ELR (cell line): ENCODE data around the gene FUT8.

ENCODE experiments used
- DNase-seq: peaks from one replicate; pipeline ENCODE4 v3.0.0-alpha.2; 2015; ENCODE audit warnings: low read depth

The FUT8 gene

DNA sequence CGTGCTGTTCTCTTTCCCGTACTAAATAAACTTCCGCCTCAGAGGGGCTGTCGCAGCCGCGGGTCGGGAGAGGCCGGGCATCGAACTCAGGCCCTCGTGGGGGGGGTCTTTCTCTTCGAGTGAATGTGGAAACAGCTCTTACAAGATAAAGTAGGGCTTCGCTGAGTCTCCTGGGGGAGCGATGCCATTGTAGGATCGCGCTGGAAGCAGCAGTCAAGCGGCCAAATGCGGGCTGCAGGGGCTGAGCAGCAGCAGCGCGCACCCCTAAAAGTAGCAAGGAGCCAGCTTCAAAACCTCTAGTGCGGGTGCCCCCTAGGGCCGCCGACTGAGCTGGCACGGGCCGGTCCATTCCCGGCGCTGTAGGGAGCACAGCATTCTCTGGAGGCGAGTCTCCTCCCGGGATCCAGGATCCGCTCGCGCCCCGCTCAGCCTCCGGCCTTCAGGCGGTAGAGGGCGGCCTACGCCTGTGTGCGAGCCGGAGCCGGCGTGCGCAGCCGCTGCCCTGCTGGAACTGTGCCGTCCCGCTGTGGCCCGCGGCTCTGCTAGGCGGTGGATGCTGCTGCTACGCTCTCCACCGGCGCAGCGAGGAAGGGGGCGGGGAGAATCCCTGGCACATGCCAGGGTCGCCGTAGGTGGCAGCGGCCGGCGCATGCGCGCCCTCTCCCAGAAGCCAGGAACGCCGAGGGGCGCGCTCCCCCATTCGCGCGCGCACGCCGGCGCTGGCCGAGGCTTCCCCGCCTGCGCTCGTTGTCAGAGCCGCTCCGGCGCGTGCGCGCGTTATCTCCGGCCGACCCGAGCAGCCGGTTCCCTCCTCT is at the start of gene FUT8:
Gene FUT8, plus strand, starts transcription at position 699 of the 815 bp plus-strand sequence. CDS start 148,834 bp downstream, outside the sequence.
- DNase-seq: peak; percentile 94

DNA sequence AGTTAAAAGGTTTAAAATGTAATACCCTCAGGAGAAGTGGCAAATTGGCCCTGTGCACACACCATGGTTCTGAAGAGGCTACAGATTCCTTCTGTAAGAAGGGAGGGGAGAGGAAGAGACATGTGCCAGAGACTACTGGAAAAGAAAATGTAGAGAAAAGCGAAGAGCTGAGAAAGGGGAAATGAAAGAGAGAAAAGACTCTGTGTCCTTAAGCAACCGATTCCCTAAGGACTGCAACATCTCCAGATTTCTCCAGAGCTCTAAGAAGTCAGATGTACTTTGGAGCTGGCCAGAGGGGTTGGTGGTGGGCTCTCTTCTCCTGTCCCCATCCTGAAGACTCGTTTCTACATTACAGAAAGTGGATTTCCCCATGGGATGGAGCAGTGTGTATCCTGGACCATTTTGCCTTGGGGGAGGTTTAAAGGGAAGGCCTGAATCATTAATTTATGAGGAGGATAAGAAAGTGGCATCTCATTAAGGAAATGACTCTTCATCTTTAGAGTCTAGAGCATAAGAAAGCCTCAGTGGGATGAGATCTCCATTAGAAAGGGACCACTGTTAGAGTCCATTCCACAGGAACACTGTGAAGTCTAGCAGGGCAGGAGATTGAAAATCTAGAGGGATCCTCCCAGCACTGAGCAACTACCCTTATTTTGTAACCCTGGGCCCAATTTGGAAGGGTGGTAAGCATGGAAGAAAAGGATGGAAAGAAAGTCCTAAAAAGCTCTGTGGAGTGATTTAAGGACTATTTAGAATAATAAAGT is 45.5 kb upstream of the FUT8 start:
- no peak for DNase-seq

DNA sequence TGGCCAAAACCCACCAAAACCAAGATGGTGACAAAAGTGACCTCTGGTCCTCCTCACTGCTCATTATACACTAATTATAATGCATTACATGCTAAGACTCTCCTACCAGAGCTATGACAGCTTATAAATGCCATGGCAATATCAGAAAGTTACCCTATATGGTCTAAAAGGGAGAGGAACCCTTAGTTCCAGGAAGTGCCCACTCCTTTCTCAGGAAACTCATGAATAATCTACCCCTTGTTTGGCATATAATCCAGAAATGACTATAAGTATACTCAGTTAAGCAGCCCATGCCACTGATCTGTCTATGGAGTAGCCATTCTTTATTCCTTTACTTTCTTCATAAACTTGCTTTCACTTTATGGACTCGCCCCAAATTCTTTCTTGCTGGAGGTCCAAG is 43.0 kb upstream of the FUT8 start:
- DNase-seq: no peak

DNA sequence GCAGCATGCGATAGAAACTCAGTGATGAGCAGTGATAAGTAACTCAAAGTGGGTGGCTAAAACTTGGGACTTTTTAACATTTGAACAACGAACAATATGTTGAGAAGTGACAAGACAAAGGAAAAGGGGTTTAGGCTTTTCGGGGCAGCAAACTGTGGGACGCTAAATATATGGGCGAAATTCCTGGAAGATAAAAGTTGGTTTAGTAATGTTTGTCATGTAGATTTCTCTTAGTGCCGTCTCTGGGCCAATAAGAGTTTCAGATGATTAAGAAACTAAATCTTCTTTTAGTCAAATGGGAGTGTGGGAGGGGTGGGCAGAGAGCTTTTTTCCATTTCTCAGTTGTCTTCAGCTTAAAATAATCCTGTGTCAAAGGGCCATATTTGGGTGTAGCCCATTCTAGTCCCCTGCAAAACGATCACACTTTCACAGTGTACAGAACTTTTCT is 41.7 kb upstream of the FUT8 start:
- DNase-seq: no peak

DNA sequence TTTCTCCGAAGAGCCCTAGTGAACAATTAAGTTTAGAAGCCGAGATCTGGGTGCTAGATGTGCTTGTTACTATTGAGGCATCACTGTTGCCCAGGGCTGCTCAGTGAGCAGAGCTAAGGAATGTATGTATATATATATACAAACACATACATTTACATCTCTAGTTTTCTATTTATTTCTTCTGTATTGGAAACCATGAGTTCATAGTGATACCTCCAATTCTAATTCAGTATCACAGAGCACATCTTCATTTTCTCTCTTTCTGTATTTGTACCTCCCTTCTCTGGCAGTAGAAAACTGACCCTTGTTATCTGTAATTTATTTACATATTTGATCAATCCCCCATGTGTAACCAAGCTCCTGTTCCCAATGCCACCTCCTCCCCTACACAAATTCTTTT is 40.7 kb upstream of the FUT8 start:
- no peak for DNase-seq

DNA sequence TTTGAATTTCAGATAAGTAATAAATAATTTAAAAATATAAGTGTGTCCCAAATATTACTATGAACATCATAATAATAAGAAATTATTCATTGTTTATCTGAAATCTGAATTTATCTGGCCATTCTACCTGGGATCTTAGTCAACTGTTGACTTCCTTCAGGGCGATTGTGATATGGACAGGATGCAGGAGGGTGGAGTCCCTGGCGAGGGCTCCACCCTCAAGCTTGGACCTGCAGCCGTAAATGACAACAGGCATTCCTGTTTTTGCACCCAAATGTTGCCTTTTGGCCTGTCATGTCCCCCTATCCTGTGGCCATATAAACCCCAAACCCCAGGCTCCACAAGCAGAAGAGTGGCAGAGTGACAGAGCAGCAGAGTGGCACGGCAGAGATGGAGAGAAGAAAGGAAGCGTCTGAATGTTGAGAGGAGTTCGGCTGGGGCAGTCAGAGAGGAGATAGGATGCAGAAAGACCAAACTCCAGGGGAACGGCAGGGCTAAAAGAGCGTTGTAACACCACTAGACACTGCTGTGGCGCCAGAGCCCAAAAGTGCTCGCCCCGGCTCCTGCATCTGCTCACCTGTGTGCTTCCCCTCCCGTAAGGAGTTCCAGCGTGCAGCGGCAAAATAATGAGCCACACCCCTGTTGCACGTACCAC is 39.4 kb upstream of the FUT8 start:
- DNase-seq: no peak

DNA sequence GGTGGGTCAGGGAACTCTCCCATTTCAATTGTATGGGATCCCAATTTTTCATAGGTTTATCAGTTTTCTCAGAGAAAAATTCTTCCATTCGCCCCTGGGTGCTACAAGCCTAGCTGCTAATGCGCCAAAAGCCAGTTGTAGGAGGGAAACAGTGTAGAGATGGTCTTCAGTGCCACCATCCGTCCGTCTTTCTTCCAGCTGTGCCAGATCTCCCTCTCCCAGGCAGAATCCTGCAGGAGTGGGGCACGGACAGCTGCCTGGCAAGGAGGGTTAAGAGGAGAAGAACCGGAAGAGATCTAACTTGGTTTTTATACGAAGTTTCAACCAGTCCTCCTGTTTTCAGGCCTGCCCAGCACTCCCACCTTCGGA is 38.9 kb upstream of the FUT8 start:
- no peak for DNase-seq

DNA sequence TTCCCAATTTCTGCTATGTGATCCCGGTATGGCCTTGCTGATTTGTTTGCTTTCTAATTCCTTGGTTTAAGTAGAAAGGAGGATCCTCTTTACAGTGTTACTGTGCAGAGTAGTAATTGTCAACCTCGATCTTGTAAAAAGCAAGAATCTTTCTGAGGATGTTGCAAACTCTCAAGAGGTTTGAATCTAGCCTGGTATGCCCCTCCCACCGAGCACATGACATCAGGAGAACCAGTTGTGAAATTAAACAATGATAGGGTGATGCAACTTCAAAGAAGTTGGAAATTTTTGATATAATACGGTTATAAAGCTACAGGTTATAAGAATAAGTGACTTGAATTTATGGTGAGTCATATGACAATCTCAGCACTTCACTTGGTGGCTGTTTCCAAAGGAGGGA is 35.0 kb upstream of the FUT8 start:
- DNase-seq: no peak

DNA sequence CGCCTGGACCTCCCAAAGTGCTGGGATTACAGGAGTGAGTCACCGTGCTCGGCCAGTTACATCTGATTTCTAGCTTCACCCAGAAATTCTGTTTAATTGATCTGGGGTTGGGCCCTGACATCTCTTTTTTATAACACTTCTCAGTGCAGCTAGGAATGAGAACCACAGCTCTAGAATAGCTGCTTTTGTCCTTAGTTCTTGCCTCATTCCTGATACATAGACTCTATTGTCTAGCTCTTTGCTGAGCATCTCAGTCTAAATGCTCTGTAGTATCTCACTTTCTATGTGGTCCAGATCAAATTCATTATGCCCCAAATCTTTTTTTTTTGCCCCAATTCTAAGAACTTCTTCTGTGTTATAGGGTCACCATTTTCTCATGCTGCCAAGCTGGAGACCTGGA is 29.9 kb upstream of the FUT8 start:
- no peak for DNase-seq

DNA sequence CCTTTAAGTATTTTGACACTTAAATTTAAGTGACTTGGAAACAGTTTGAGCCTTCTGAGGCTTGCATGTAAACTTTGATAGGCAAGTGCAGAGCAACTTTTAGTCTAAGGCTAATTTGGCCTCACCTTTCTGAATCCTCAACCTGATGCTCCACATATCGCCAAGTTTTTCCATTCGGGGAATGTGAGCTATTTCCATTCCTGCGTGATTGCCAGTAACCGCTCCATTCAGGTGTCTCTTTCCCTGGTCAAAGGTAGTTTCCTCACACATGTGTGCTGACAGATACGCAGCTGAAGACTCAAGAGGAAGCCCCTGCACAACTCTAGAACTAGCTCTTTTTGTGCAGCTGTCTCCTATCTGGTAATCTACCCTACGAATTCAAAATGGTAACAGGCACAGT is 25.4 kb upstream of the FUT8 start:
- no peak for DNase-seq

DNA sequence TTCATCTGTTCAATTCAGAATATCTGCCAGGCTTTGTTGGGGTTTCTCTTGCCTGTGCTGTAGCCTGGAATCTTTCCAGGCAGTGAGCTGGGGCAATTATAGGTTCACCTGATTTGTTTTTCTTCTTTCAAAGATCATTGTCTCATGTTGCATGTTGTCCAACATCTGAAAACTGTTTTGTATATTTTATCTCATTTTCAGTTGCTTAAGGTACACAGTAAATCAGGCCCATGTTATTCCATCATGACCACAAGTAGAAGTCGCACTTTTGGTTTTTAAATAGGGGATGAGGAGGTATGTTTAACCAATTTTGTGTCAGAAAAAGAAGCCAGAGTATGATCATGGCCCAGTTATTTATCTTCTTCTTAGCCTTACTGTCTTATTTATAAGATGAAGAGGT is 24.9 kb upstream of the FUT8 start:
- DNase-seq: no peak

DNA sequence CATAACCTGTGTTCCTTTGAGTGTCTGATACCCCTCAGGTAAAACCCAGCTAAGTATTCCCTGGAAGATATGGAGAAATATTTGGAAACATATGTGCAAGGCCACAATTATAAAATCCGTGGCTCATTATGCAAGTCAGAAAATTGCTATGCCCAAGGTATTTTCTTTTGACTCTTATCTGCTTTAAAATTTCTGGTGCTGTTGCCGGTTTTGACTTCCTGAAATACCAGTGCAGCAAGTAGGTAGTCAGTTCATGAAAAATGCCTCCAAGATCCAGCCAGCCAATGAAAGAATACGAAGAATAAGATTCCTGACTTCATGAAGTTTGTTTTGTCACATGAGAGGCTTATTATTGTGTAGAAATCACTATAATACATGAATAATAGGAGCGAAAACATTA is 20.2 kb upstream of the FUT8 start:
- DNase-seq: no peak

DNA sequence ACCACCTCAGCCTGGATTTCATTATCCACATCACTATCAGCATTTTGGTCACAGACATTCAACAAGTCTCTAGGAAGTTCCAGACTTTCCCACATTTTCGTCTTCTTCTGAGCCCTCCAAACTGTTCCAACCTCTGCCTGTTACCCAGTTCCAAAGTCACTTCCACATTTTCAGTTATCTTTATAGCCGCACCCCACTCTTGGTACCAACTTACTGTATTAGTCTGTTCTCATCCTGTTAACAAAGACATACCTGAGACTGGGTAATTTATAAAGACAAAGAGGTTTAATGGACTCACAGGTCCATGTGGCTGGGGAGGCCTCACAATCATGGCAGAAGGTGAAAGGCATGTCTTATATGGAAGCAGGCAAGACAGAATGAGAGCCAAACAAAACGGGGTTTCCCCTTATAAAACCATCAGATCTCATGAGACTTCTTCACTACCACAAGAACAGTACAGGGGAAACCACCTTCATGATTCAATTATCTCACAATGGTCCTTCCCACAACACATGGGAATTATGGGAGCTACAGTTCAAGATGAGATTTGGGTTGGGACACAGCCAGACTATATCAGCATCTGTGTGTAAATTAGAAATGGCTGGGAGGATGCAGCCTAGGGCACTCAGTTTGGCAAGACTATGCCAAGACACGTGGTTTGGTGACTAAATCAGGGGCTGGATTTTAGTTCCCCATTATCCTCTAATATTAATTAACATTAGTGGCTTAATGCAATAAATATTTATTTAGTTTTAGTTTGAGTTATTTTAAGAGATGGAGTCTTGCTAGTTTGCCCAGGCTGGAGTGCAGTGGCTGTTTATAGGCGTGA is 16.2 kb upstream of the FUT8 start:
- no peak for DNase-seq

DNA sequence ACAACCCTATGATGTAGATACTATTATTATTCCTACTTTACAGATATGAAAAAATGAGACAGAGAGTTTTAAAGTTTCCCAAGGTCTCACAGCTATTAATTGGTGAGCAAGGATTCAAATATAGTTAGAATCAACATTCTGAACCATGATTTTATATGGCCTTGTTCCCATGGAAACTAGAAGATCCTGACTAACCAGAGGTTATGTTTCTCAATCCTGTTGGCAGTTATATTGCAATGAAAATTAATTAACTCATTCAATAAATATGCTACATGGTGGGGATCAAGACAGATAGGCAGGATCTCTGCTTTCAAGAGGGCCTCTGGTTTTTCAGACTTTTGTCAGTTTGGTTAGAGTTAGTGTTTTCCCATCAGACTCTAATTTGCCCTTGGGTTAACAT is 9.3 kb upstream of the FUT8 start:
- peak; percentile 27 for DNase-seq

DNA sequence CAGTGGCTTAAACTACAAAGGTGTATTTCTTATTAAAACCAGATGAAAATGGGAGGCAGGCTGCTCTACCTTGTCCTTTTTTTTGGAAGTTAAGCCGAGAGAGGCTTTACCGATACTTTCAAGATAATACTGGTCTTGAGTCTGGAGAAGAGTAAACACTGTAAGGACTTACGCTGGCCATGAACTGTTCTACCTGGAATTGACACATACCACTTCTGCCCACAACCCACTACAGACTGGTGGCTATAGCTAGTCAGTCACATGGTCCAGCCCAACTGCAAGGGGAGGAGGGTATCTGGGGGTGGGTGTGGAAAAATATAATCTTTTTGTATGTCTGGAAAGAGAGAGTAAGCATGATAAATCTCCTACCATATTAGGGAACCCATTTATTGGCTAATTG is 4.4 kb upstream of the FUT8 start:
- DNase-seq: no peak

DNA sequence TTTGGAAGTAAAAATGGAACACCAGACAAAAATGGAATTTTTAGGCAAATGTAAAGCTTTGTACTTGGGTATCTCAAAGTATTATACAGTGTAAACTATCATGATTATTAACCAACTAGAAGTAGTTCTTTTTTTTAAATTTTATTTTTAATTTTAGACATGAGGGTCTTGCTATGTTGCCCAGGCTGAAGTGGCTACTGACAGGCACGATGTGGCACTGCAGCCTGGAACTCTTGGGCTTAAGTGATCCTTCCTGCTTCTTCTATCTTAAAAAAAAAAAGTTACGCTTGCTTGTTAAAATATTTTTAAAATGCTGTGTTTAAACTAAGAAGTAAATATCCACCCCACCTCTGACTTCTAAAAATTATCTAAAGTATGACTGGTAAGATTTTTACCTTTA is 1.9 kb upstream of the FUT8 start:
- DNase-seq: no peak

DNA sequence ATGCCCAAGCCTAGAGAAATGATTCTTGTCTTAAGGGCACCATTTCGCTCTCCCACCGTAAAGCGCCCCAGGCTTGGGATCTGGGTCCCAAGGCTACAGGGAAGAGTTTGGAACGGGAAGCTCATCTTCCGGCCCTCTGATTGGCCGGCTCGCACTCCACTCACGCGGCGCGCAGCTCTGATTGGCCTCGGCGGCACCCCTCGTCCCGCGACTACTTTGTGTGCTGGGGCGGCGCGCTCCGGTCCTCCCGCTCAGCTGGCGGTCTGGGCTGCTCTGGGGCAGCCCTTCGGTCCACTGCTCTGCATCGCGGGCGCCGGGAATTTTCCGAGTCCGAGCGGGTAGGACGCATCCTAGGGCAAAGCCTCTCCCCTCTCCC is 886 bp upstream of the FUT8 start:
- peak; percentile 96 for DNase-seq

DNA sequence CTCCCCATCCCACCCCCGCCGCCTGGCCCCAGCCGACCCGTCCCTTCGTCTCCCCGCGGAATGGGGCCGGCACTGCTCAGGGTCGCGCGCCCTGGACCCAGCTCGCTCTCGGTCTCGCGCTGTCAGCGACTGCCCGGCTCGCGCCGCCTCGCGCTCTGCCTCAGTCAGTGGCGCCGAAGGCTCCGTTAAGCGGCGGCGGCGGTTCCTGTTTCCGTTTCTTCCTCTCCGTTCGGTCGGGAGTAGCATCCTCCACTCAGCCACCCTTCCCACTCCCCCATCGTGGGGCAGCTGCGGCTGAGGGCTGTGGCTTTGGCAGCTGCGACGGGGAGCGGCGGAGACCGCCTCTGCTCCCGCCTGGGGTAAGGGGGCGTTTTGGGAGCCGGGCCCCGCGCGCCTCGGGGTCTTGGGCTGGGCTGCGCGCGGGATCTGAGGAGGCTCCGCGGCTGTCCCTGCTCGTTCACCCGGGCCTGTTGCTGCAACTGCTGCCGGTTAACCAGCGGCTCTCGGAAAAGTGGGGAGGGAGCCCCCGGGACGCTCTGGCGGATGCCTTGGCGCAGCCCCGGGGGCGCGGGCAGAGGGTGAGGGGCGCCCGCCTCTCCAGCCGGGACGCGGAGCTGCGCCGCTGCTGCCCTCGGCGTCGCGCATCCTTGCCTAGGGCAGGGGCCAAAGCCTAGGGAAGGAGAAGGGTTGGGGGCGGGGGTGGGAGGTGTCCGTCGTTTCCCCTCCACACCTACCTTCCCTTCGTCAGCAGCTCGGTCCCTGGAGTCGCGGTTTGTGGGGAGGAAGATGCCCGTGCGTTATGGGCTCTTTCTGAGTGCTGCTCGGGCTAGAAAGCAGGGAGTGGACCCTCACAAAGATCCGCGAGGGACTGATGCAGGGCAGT is 567 bp downstream of the FUT8 start:
- DNase-seq: peak; percentile 81

DNA sequence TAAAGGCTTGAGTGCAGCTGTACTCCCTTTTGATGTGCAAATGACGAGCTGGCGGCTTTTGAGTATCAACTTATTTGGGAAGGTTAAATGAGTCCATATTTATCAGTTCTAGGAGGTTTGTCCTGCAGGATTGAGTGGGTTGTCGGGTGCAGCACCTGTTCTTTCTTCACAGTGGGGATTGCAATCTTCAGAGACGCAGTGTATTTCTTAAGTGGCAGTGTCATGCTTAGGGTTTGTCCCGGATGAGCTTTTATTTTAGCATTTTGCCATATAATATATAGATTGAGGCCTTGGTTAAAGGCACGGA is 1.2 kb downstream of the FUT8 start:
- DNase-seq: no peak

DNA sequence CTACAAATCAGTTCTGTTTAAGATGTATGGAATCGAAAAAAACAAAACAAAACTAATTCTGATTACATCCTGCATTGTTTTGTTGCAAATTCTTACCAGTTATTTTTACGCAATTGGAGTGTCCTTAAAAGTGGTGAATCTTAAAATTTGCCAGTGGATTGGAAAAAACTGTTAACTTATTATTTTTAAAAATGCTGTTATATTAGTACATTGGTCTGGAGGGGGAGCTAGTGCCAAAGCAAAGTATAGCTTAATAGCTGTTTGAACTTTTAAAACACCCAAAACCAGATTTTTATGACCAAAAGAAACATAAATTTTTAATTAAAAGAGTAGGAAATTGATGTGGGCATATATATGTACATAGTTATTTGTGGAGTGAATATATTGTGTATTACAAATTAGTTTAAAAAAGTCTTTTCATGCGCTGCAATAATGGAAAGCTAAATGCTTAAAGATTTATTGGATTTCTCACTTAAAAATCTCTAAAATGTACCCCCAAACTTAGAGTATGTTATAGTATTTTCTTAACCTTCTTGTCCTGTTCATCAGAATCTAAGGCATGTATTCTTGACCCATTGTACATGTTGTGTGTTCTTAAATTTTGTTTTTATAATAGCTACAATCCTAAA is 2.5 kb downstream of the FUT8 start:
- DNase-seq: peak; percentile 70

DNA sequence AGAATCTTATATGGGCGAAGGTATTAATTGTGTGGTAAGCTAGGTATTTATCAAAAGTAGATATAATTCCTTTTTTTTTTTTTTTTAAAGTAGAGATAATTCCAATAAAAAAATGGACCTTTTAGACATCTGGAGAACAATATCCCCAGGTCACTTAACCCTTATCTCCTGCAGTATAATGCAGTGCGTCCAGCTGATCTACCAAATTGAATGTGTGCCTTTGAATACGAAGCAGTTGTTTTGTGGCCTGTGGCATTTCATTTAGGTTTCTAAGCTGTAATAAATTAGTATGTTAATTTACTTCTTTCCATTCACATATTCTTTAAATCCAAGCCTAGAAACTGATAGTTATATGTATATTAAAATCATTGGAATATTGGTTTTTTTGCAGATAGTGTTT is 3.1 kb downstream of the FUT8 start:
- DNase-seq: no peak
